PC-9 (cell line): ENCODE data around the gene ARRB1.

Experiments used
- EZH2 ChIP-seq: fragments of 200-600 bp; sonication (generic); IDR thresholded peaks from 2 replicates; pipeline ENCODE4 v1.8.0; 2017; ENCODE audit warnings: antibody characterized with exemption, low read depth
- TF ChIP-seq, protein P1 (sequence below): fragments of 200-600 bp; sonication (generic); conservative IDR thresholded peaks from 2 replicates; pipeline ENCODE4 v1.6.1; 2017; ENCODE audit warnings: mixed run types, antibody characterized with exemption, mild to moderate bottlenecking, moderate library complexity

DNA sequence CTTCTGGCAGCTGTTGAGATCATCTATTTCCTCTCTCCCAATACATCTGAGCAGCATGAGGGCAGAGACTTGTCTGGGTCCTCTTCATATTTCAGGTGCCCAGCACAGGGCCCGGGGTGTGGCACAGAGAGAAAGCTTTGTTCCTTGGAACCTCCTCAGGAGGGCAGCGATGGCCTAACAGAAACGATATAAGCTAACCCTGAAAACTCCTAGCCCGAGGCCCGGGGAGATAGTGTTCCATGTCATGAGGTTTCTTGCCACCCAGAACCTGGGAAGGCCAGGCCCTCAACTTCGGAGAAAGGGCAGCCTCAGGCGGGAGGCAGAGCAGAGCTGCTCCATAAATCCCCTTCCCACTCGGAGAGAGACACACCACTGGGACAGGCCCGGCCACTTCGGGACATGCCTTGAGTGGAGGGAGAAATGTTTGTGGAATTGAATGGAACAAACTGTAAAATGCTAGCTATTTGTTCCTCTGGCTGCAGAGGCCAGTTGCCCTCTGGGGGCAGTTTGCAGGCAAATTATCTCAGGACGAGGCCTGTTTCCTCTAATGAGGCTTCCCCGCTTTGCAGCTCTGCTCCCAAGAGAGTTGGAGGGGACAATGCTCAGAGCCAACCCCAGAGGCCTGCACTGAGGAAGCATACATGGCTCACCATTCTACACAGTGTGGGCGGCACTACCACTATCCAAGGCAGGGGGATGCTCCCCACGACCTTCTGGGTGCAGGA lies 11.6 kb downstream of the ARRB1 start:
- TF ChIP-seq, protein P1, sequence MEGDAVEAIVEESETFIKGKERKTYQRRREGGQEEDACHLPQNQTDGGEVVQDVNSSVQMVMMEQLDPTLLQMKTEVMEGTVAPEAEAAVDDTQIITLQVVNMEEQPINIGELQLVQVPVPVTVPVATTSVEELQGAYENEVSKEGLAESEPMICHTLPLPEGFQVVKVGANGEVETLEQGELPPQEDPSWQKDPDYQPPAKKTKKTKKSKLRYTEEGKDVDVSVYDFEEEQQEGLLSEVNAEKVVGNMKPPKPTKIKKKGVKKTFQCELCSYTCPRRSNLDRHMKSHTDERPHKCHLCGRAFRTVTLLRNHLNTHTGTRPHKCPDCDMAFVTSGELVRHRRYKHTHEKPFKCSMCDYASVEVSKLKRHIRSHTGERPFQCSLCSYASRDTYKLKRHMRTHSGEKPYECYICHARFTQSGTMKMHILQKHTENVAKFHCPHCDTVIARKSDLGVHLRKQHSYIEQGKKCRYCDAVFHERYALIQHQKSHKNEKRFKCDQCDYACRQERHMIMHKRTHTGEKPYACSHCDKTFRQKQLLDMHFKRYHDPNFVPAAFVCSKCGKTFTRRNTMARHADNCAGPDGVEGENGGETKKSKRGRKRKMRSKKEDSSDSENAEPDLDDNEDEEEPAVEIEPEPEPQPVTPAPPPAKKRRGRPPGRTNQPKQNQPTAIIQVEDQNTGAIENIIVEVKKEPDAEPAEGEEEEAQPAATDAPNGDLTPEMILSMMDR, result no peak; the same call in 1 of the 2 replicates
- no peak for TF ChIP-seq EZH2
